IPS-18c (cell line): ENCODE measurements around the gene SLC23A1.
A peak's percentile ranks its signal among the peaks of the same experiment; 100 is the strongest.

Experiments
- H3K4me3 ChIP-seq: 2 replicates; pipeline ENCODE4 v1.7.0; 2013; ENCODE audit warnings: low read depth, mild to moderate bottlenecking, low read length, moderate library complexity; ENCODE audit not compliant: insufficient read depth
- H3K9me3 ChIP-seq: one replicate; pipeline ENCODE4 v1.6.1; 2013; ENCODE audit warnings: mild to moderate bottlenecking, low read length, moderate library complexity; ENCODE audit not compliant: control insufficient read depth, insufficient read depth

The SLC23A1 gene

GRCh38 chr5:139382807-139383206, 290 bp downstream of the SLC23A1 start:
- Histone ChIP-seq H3K4me3 (no peak overlapping the region), H3K9me3 (no peaks in the 10 kb centered on the region)

- no peak overlapping the region for H3K4me3 ChIP-seq
- H3K9me3 ChIP-seq, result no peaks in the 10 kb centered on the region
Measured at GRCh38 chr5:139381837-139382761, 998 bp downstream of the SLC23A1 start.

- Histone ChIP-seq H3K4me3 (no peak overlapping the region), H3K9me3 (no peaks in the 10 kb centered on the region)
Measured at GRCh38 chr5:139379626-139380449, 3.3 kb downstream of the SLC23A1 start.

DNA sequence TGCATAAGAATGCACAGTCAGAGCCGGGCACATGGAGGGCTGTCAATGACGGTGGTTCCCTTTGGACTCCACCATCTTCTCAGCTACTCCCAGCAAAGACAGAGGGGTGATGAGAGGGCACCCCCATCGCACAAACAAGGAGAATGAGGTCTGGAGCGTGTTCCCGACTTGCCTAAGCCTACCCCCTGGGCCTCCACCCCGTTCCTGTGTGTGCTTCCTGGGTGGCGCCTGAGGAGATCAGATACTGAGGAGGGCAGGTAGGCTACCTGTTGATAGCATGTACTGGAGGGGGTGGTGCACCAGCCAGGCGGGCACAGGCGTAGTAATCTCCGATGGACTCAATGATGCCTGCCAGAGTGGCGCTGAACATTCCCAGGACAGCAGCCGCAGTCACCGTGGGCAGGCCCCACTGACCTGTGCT, 4.1 kb downstream of the SLC23A1 start:
- no peaks in the 10 kb centered on the region for H3K9me3 ChIP-seq
- 0 out of 2 replicates have a peak overlapping the region, but pooled peaks have one; percentile 29 for H3K4me3 ChIP-seq

GRCh38 chr5:139378101-139378825, 4.8 kb downstream of the SLC23A1 start:
- no peaks in the 10 kb centered on the region for H3K9me3 ChIP-seq
- H3K4me3 ChIP-seq, result peak overlapping the region; percentile 29; the same call in 1 of the 2 replicates

DNA sequence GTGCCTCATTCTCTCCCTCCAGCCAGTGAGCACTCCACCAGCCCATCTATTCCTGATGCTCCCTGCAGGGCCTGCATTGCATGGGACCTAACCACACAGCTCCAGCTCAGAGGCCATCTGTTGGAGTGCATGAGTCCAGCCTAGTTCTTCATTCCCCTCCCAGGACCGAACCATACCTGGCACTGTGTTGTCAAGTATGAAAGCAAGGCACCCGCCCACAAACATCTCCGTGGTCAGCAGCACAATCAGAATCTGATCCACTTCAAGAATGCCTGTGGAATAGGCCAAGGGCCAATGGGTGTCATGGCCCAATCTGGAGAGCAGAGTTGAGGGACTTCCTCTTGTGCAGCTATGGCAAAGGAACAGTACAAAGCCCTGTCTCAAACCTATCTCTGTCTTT, 5.9 kb downstream of the SLC23A1 start:
- H3K4me3 ChIP-seq, result no peak overlapping the region
- no peaks in the 10 kb centered on the region for H3K9me3 ChIP-seq

GRCh38 chr5:139376364-139376763, 6.7 kb downstream of the SLC23A1 start:
- Histone ChIP-seq H3K9me3 (no peaks in the 10 kb centered on the region), H3K4me3 (no peak overlapping the region)

GRCh38 chr5:139374909-139375308, 8.2 kb downstream of the SLC23A1 start:
- Histone ChIP-seq H3K9me3 (no peaks in the 10 kb centered on the region), H3K4me3 (no peak overlapping the region)

- H3K4me3 ChIP-seq, result no peak overlapping the region
- no peaks in the 10 kb centered on the region for H3K9me3 ChIP-seq
Measured at GRCh38 chr5:139371482-139372435, 11.3 kb downstream of the SLC23A1 start.

GRCh38 chr5:139369181-139369580, 13.9 kb downstream of the SLC23A1 start:
- H3K4me3 ChIP-seq, result no peak overlapping the region
- H3K9me3 ChIP-seq, result no peaks in the 10 kb centered on the region

DNA sequence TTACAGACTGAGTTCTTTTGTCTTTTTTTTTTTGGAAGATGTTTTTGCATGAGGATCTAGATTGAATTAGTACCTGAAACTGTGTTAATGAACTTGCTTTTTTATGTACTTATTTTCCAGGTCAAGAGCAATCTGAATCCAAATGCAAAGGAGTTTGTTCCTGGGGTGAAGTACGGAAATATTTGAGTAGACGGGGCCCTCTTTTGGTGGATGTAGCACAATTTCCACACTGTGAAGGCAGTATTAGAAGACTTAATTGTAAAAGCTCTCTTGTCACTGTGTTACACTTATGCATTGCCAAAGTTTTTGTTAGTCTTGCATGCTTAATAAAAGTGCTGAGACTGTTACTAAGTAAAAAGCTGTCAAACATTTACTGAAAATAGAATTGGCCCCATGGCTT, 14.5 kb downstream of the SLC23A1 start:
- Histone ChIP-seq H3K4me3 (no peak overlapping the region), H3K9me3 (no peaks in the 10 kb centered on the region)

DNA sequence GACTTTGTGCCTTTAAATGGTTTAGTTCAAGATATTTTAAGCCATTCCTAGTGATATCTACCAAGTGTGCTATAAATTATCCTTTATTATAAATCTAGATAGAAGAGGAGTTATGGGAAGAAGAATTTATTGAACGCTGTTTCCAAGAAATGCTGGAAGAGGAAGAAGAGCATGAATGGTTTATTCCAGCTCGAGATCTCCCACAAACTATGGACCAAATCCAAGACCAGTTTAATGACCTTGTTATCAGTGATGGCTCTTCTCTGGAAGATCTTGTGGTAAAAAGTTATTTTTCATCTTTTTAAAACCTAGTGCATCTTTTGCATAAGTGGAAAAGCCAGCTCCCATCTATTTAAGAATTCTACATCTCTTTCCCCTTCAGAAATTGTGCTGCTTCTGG, 18.6 kb downstream of the SLC23A1 start:
- Histone ChIP-seq H3K4me3 (no peak overlapping the region), H3K9me3 (no peaks in the 10 kb centered on the region)

DNA sequence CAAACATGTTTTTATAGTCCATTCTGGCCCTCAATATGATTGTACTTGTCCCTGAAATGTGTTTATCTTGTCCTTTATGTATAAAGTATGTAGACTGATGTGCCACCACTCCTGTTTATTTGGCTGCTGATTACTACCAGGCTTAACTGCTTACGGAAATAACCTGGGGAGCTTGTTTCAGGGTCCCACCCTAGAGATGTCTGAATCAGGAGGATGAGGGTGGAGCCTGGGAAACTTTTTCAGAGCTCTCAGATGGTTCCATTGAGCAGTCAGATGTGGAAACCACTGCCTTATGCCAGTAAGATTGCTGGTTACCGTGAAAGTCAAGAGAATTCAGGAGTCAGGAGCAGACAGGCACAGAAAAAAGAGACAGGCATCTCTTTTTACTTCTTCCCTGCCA, 19.2 kb downstream of the SLC23A1 start:
- no peak overlapping the region for H3K4me3 ChIP-seq

GRCh38 chr5:139361835-139362429, 21.2 kb downstream of the SLC23A1 start:
- Histone ChIP-seq H3K4me3 (no peak overlapping the region), H3K9me3 (no peaks in the 10 kb centered on the region)

More for the DNA sequence above, 19.2 kb downstream of the SLC23A1 start:
- no peaks in the 10 kb centered on the region for H3K9me3 ChIP-seq

DNA sequence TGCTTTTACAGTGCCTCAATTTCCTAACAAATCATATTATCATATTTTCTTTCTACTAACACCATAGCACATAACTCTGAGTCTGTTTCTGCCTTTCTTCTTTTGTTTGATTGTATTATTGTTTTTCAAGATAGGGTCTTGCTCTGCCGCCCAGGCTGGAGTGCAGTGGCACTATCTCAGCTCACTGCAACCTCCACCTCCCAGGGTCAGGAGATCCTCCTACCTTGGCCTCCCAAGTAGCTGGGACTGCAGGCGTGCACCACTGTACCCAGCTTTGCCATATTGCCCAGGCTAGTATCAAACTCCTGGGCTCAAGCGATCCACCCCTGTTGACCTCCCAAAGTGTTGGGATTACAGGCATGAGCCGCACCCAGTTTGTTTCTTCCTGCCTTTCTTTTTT, 22.7 kb downstream of the SLC23A1 start:
- H3K9me3 ChIP-seq, result no peaks in the 10 kb centered on the region
- no peak overlapping the region for H3K4me3 ChIP-seq

- H3K9me3 ChIP-seq, result no peaks in the 10 kb centered on the region
- no peak overlapping the region for H3K4me3 ChIP-seq
Measured at GRCh38 chr5:139358064-139358463, 25.0 kb downstream of the SLC23A1 start.
